ENCODE measurements around the gene ZNF555.
A peak's percentile ranks its signal among the peaks of the same experiment; 100 is the strongest.

Gene ZNF555

GRCh38 chr19:2827022-2827421 lies 14.3 kb upstream of the ZNF555 start:
- DNase-seq, result no peak

DNA sequence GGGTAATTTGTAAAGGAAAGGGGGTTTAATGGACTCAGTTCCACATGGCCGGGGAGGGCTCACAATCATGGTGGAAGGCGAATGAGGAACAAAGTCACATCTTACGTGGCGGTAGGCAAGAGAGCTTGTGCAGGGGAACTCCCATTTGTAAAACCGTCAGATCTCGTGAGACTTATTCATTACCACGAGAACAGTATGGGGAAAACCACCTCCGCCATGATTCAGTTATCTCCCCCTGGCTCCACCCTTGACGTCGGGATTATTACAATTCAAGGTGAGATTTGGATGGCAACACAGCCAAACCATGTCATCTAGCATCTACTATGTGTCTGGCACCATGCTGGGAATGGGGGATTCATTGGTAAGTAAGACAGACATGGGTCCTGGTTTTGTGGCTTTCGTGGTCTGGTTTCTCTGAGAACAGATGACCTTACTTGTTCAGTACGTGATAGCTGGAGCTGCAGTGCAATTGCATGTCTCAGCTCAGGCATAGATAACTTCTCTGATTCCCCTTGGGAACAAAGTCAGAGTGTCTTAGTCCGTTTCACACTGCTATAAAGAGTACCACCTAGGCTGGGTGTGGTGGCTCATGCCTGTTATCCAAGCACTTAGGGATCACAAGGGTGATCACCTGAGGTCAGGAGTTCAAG lies 13.3 kb upstream of the ZNF555 start:
- no peak for DNase-seq

DNA sequence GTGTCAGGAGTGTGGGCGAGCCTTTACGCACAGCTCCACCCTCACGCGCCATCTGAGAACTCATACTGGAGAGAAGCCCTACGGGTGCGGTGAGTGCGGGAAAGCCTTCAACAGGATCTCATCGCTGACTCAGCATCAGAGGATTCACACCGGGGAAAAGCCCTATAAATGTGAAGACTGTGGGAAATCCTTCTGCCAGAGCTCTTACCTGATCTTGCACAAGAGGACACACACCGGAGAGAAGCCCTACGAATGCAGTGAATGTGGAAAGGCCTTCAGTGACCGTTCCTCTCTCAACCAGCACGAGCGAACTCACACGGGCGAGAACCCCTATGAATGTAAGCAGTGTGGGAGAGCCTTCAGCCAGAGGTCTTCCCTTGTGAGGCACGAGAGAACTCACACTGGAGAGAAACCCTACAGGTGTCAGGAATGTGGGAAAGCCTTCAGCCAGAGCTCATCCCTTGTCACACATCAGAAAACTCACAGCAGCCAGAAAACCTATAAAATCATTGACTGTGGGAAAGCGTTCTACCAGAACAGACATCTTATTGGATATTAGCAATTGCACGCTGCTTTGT lies 6.9 kb upstream of the ZNF555 start:
- no peak for DNase-seq

DNA sequence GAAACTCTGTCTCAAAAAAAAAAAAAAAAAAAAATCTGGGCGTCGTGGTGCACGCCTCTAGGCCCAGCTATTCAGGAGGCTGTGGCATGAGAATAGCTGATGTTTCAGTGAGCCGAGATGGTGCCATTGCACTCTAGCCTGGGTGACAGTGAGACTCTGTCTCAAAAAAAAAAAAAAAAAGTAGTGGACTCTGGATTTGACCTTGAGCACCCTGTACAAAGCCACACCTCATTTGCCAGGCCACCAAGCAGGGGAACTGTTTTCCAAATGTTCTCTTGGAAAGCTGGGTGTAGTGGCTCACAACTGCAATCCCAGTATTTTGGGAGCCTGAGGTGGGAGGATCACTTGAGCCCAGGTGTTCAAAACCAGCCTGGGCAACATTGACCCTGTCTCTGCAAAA lies 3.8 kb upstream of the ZNF555 start:
- no peak for DNase-seq

GRCh38 chr19:2841855-2842574 lies 740 bp downstream of the ZNF555 start:
- peak; percentile 37 for DNase-seq

DNA sequence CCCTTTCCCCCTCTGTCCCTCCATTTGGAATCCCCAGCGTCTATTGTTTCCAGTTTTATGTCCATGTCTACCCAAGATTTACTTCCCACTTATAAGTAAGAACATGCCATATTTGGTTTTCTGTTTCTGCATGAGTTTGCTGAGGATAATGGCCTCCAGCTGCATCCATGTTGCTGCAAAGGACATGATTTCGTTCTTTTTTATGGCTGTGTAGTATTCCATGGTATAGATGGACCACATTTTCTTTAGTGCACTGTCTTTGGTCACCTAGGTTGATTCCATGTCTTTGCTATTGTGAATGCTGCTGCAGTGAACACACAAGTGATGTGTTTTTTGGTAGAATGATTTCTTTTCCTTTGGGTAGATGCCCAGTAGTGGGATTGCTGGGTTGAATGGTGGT lies 3.8 kb downstream of the ZNF555 start:
- DNase-seq, result no peak

- no peak for DNase-seq
Observed at GRCh38 chr19:2846180-2846894, 5.1 kb downstream of the ZNF555 start.

DNA sequence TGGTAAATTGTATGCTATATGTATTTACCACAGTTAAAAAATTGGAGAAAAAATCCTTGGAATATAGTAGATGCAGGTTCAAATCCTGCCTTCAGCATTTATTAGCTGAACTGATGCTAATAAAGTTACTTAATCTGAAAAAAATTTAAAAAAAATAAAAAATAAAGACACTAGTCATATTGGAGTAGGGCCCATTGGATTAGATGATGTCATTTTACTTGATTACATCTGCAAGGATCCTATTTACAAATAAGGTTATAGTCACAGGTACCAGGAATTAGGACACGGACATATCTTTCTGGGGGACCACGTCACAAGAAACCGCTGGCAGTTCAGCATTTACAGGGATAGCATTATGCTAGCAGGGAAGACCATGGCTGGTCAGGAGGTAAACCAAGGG lies 6.2 kb downstream of the ZNF555 start:
- DNase-seq, result no peak

DNA sequence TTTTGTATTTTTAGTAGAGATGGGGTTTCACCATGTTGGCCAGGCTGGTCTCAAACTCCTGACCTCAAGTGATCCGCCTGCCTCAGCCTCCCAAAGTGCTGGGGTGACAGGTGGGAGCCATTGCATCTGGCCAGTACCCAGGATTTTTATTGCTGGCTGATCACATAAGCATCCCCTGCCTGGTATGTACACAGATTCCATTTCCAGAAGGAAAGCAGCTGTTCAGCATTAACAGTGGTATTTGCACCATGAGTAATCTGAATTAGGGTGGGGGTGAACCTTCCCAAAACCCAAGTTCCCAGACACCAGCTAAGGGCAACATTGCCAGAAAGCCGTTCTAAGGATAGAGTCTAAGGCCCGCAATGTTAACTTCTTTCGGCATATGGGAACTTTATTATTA lies 7.3 kb downstream of the ZNF555 start:
- no peak for DNase-seq

- DNase-seq, result no peak
Observed at GRCh38 chr19:2850256-2850925, 9.1 kb downstream of the ZNF555 start.

DNA sequence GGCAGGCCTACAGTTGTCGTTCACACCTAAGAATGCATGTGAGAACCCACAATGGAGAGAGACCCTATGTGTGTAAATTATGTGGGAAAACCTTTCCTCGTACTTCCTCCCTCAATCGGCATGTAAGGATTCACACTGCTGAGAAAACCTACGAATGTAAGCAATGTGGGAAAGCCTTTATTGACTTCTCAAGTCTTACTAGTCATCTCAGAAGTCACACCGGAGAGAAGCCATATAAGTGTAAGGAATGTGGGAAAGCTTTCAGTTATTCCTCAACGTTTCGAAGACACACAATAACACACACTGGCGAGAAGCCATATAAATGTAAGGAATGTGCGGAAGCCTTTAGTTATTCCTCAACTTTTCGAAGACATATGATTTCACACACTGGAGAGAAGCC lies 11.3 kb downstream of the ZNF555 start:
- DNase-seq, result no peak

DNA sequence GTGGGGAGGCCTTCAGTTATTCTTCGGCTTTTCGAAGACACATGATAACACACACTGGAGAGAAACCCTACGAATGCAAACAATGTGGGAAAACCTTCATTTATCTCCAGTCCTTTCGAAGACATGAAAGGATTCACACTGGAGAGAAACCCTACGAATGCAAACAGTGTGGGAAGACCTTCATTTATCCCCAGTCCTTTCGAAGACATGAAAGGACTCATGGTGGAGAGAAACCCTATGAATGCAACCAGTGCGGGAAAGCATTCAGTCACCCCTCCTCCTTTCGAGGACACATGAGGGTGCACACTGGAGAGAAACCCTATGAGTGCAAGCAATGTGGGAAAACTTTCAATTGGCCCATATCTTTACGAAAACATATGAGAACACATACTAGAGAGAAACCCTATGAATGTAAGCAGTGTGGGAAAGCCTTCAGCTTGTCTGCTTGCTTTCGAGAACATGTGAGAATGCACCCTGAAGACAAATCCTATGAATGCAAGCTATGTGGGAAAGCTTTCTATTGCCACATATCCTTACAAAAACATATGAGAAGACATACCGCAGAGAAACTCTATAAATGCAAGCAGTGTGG lies 11.8 kb downstream of the ZNF555 start:
- no peak for DNase-seq

GRCh38 chr19:2854849-2855248 lies 13.6 kb downstream of the ZNF555 start:
- DNase-seq, result no peak

GRCh38 chr19:2856457-2857050 lies 15.3 kb downstream of the ZNF555 start:
- no peak for DNase-seq

- DNase-seq, result no peak
Observed at GRCh38 chr19:2858864-2859263, 17.6 kb downstream of the ZNF555 start.

DNA sequence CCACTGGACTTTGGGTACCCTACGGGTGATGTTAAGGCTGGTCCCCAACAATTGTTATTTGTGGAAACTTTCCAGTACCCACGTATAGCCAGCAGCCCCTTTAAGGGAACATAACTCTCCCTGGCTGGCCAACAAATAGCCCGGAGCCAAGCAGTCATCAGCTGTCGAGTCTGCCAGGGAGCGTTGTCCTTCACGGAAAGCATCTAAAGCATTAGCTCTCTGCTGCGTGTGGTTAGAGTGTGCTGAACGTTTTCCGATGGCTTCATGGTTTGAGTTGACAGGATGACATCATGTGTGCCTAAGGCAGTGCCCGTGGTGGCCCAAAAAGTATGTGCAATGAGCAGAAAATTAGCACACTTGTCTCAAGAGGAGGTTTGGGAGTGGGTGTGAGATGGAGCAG lies 22.5 kb downstream of the ZNF555 start:
- no peak for DNase-seq

DNA sequence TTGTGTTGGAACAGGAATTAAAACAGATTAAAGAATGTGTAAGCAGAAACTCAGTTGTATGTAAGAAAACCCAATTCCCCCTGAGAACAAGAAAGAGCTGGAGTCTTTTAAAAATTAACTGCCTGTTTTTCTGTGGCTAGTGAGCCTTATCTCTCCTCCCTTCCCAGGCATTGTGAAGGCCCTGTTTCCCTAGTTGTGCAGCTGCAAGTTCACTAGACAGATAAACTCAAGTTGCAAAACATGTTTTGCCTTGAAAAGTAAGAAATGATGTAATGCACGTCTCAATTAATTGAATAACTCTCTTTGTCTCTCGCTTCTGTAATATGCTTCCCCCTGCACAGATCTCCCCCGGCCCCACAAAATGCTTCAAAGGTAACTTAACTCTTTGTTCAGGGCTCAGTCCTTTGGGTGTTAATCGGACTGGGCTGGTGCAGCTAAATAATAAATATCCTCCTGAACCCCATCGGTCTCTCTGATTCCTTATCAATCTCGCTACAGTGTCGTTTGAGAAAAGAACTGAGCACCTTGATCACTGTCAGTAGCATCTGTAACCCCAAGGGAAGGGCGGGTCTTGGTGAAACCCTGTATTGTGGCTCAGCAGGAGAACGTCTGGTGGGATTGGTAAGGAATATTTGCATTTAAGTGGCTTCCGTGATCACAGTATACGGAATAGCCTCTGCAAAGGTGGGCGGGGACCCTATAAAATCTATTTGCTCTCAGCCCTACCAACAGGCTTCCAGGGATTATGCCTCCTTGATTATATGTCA lies 24.2 kb downstream of the ZNF555 start:
- DNase-seq, result no peak

DNA sequence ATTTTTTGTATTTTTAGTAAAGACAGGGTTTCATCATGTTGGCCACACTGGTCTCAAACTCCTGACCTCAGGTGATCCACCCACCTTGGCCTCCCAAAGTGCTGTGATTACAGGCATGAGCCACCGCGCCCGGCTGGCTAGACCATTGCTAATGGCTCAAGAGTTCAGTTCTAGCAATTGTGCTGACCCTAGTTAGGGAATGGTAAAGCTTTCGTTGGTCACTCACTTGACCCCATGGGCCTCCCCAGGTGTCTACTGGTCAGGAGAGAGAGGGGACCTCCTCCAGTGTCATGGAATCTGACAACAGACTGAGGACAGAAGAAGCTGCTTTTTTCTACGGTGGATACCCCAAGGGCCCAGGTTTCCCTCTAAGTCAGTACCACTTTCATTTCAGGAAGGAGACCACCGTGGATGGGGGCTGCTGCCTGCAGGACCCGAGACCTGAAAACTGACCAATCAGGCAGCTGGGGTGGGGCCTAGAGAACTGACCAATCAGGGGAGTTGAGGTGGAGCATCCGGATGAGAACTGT lies 25.3 kb downstream of the ZNF555 start:
- DNase-seq, result no peak

- no peak for DNase-seq
Observed at GRCh38 chr19:2867025-2867991, 26.0 kb downstream of the ZNF555 start, which contains the start of gene ZNF556. TSS of gene ZNF556 (plus strand) at chr19:2867335. CDS start at chr19:2867422, 87 bp downstream.

DNA sequence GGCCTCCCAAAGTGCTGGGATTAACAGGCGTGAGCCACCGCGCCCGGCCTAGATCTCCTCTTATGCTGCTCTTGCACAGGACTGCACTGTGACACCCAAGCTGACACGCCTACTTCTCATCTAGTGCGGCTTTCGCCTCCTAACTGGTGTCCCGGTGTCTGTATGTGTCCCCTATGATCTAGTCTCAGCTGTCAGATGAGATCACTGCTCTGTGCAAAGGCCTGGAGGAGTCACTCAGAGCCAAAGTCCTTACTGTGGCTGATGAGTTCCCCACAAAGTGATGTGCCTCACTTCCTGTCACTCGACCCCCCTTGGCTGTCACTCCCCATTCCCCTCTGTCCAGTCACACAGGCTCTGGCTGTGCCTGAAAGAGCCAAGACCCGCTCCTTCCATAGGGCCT lies 28.3 kb downstream of the ZNF555 start:
- no peak for DNase-seq

Measured in retina (tissue), 1 donor.